Measurements from ENCODE around the gene ZBTB40. TPM values are rescaled to one million over a fixed set of nuclear protein-coding genes. Genes with fewer than 3 reads are reported as not detected.

Gene ZBTB40
- total RNA-seq, 3 donors from 2014 or later: 14.8 to 28.0 (median 16.7) TPM

DNA sequence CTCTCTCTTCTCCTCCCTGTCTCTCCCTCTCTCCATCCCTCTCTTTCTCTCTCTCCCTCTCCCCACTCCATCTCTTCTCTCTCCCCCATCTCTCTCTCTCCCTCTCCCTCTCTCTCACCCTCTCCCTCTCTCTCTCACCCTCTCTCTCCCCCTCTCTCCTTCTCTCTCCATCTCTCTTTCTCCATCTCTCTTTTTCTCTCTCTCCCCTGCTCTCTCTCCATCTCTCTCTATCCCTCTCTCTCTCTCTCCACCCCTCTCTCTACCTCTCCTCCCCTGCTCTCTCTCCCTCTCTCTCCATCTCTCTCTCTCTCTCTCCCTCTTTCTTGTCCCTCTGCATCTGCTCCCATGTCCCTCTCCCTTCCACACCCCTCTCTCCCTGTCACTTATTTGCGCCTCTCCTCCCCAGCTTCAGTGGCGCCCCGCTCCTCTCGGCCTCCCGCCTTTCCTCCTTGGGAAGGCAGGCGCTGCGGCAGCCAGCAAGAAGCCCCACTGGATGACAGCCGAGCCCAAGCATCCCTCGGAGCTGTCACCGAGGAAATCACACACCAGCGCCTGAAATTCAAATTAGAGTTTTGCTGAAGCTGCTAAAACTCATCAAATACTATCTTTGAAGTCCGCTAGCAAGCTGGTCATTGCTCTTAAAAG, 96.3 kb downstream of the ZBTB40 start:
- intact Hi-C loops (cut with DNase I, micrococcal nuclease): no loop called here
- no peak for ATAC-seq

GRCh38 chr1:22550021-22550420, 98.4 kb downstream of the ZBTB40 start:
- no peak for DNase-seq
- Histone ChIP-seq H3K36me3 (ENCODE audit: low read depth) (no peaks in the 10 kb centered on the region), H3K4me1 (ENCODE audit: low read depth) (peaks cover 9% of the 10 kb centered on the region), H3K9me3 (no peaks in the 10 kb centered on the region), H3K4me3 (no peak overlapping the region)
- no peak for ATAC-seq
- TF ChIP-seq, protein P1, sequence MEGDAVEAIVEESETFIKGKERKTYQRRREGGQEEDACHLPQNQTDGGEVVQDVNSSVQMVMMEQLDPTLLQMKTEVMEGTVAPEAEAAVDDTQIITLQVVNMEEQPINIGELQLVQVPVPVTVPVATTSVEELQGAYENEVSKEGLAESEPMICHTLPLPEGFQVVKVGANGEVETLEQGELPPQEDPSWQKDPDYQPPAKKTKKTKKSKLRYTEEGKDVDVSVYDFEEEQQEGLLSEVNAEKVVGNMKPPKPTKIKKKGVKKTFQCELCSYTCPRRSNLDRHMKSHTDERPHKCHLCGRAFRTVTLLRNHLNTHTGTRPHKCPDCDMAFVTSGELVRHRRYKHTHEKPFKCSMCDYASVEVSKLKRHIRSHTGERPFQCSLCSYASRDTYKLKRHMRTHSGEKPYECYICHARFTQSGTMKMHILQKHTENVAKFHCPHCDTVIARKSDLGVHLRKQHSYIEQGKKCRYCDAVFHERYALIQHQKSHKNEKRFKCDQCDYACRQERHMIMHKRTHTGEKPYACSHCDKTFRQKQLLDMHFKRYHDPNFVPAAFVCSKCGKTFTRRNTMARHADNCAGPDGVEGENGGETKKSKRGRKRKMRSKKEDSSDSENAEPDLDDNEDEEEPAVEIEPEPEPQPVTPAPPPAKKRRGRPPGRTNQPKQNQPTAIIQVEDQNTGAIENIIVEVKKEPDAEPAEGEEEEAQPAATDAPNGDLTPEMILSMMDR (IDR thresholded peaks at IDR 0.05): no peak
- intact Hi-C loops (cut with DNase I, micrococcal nuclease): no loop called here

More for the DNA sequence above, 96.3 kb downstream of the ZBTB40 start:
- DNase-seq: no peak
- no peaks in the 10 kb centered on the region for H3K4me1 ChIP-seq (ENCODE audit: low read depth)
- no peak overlapping the region for H3K4me3 ChIP-seq
- TF ChIP-seq, protein P1 (IDR thresholded peaks at IDR 0.05): no peak
- H3K36me3 ChIP-seq (ENCODE audit: low read depth): no peaks in the 10 kb centered on the region
- H3K9me3 ChIP-seq: no peaks in the 10 kb centered on the region

DNA sequence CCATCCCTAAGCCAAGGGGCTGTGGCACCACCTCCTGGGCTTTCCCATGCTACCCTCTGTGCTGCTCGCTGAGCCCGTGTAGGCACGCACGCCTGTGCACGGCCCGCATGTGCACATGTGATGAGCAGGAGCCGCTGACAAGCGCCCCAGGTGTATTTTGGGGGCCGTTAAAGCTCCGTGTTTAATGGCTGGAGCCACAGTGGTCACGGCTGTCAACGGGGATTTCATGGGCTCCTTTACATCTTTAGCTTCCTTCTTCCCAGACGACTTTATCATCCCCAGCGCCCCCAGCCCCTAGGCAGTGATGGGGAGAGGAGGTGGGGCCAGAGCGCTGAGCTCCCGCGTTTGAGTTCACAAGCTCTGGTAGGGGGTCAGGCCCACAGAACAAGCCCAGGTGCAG, 99.9 kb downstream of the ZBTB40 start:
- ATAC-seq (no peak), DNase-seq (no peak)
- Histone ChIP-seq H3K9me3 (no peaks in the 10 kb centered on the region), H3K36me3 (ENCODE audit: low read depth) (no peaks in the 10 kb centered on the region), H3K4me1 (ENCODE audit: low read depth) (peaks cover 20% of the 10 kb centered on the region), H3K4me3 (no peak overlapping the region)
- intact Hi-C loops (cut with DNase I, micrococcal nuclease): no loop called here
- TF ChIP-seq, protein P1 (IDR thresholded peaks at IDR 0.05): no peak

DNA sequence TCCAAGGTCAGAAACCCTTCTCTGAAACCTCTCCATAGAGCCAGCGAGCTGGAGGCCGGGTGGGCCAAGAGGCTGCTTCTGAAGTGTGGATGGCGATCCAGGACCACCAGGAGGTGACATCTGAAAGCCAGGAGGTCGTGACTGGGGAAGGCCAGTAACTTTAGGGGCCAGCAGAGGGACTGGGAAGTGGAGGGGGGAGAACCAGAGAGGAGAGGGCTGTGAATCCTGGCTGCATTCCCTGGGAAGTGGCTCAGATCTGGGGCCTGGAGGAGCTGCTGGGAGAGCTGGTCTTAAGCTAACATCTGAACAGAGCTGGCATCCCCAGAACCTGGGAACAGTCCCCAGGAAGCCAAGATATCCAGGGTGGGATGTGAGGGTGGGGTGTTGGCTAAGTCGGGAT, 100.4 kb downstream of the ZBTB40 start:
- peaks cover 20% of the 10 kb centered on the region for H3K4me1 ChIP-seq (ENCODE audit: low read depth)
- H3K9me3 ChIP-seq: no peaks in the 10 kb centered on the region
- H3K4me3 ChIP-seq: no peak overlapping the region
- DNase-seq: no peak
- intact Hi-C loops (cut with DNase I, micrococcal nuclease): no loop called here
- TF ChIP-seq, protein P1 (IDR thresholded peaks at IDR 0.05): no peak
- no peak for ATAC-seq
- no peaks in the 10 kb centered on the region for H3K36me3 ChIP-seq (ENCODE audit: low read depth)

DNA sequence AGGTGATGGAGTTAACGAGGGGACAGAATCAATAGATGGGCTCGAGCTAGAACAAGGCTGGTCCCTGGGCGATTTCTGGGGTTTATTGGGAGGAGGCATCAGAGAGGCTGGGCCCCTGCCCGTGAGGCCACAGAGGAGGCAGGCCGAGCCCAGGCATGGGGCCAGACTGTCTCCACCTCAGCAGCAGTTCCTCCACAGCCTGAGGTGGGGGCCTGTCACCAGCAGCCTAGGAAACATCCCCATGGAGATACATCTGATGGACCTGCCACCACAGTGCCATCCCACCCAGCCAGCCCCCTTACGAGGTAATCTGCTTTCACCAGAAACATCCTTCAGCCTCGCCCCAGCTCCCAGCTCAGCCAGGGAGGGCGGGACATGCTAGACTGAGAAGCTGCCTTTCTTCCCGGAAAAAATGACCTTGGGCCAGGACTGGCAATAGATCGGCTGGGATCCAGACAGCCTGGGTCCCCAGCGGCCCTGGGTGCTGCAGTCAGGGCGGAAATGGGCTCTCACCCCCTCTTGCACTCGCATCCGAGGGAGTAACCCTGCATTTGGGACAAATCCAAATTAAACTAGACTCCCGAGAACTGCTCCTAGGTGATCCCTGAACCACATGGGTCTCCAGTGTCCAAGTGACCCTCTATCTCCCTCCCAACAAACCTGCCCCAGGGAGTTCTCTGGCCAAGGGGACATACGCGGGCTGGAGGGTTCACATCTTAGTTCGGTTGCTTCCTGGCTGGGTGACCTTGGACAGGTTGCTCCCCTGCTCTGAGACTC, 101.6 kb downstream of the ZBTB40 start:
- no peaks in the 10 kb centered on the region for H3K36me3 ChIP-seq (ENCODE audit: low read depth)
- H3K9me3 ChIP-seq: no peaks in the 10 kb centered on the region
- no peak overlapping the region for H3K4me3 ChIP-seq
- intact Hi-C loops (cut with DNase I, micrococcal nuclease): no loop called here
- ATAC-seq: peak; percentile 32
- H3K4me1 ChIP-seq (ENCODE audit: low read depth): peaks cover 20% of the 10 kb centered on the region
- TF ChIP-seq, protein P1 (IDR thresholded peaks at IDR 0.05): no peak
- peak in 2 of 3 donors; percentile 26 to 51 for DNase-seq
